Breast epithelium (tissue), 3 donors: ENCODE results near the gene MYLK.

Experiments used
- POLR2A ChIP-seq: fragments of 450-650 bp; IDR thresholded peaks from one replicate; pipeline ENCODE4 v1.6.1; 2016; ENCODE audit warnings: antibody characterized with exemption, mild to moderate bottlenecking, moderate library complexity
- TF ChIP-seq, protein P1 (sequence below), 3 donors: fragments of 450-650 bp; IDR thresholded peaks; one replicate each; pipeline ENCODE4 v1.5.1; 2016 to 2017; ENCODE audit warnings: antibody characterized with exemption in 3 of 3, mild to moderate bottlenecking in 3 of 3, moderate library complexity in 3 of 3

DNA sequence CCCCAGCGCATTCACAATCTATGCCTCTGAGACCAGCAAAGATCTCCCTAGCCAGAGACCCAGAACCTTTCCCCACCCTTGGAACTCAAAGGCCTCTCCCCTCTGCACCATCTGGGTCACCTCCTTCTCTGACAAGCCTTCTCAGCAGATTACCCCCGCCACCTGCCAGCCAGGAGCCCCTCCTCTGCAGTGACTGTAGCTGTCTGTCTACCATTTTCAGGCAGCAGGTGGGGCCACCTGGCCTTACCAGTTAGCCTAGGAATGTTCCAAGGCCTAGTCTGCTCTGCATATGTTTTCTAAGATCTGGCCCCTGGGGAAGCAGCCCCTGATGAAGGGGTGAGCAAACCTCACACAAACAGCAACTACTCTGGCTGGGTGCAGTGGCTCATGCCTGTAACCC, 2.4 kb downstream of the MYLK start:
- TF ChIP-seq, protein P1, sequence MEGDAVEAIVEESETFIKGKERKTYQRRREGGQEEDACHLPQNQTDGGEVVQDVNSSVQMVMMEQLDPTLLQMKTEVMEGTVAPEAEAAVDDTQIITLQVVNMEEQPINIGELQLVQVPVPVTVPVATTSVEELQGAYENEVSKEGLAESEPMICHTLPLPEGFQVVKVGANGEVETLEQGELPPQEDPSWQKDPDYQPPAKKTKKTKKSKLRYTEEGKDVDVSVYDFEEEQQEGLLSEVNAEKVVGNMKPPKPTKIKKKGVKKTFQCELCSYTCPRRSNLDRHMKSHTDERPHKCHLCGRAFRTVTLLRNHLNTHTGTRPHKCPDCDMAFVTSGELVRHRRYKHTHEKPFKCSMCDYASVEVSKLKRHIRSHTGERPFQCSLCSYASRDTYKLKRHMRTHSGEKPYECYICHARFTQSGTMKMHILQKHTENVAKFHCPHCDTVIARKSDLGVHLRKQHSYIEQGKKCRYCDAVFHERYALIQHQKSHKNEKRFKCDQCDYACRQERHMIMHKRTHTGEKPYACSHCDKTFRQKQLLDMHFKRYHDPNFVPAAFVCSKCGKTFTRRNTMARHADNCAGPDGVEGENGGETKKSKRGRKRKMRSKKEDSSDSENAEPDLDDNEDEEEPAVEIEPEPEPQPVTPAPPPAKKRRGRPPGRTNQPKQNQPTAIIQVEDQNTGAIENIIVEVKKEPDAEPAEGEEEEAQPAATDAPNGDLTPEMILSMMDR (IDR thresholded peaks at IDR 0.05), result no peak
- no peak for TF ChIP-seq POLR2A
